Liver (tissue), 9 donors: ENCODE data around the gene PARP8. TPM values are rescaled to one million over a fixed set of nuclear protein-coding genes. Genes with fewer than 3 reads are reported as not detected.
A peak's percentile ranks its signal among the peaks of the same experiment; 100 is the strongest.

Source experiments
- DNase-seq: peaks from one replicate; pipeline ENCODE4 v3.0.0-alpha.2; 2017; ENCODE audit warnings: low spot score
- H3K27ac ChIP-seq, 2 donors: one replicate each; pipeline ENCODE4 v1.7.0; 2013; ENCODE audit warnings: inconsistent platforms in 2 of 2, low read length in 2 of 2, control low read depth in 1 of 2, low read depth in 1 of 2, mild to moderate bottlenecking in 1 of 2
- H3K27me3 ChIP-seq, 4 donors: one replicate each; pipeline versions ENCODE4 v1.6.1 to v1.7.0; 2013; ENCODE audit warnings: low read length in 3 of 4, inconsistent platforms in 1 of 4, mild to moderate bottlenecking in 1 of 4, moderate library complexity in 1 of 4; ENCODE audit not compliant: control insufficient read depth in 4 of 4, insufficient read depth in 4 of 4
- H3K36me3 ChIP-seq, 4 donors: one replicate each; pipeline versions ENCODE4 v1.6.1 to v1.7.0; 2013; ENCODE audit warnings: low read length in 3 of 4, mild to moderate bottlenecking in 3 of 4, low read depth in 1 of 4, moderate library complexity in 1 of 4; ENCODE audit not compliant: control insufficient read depth in 4 of 4, insufficient read depth in 3 of 4
- H3K4me1 ChIP-seq, 4 donors: one replicate each; pipeline versions ENCODE4 v1.6.1 to v1.7.0; 2013; ENCODE audit warnings: low read length in 3 of 4, mild to moderate bottlenecking in 3 of 4, moderate library complexity in 1 of 4; ENCODE audit not compliant: control insufficient read depth in 4 of 4, insufficient read depth in 4 of 4
- H3K4me3 ChIP-seq, 3 donors: one replicate each; pipeline versions ENCODE4 v1.6.1 to v1.7.0; 2013; ENCODE audit warnings: low read length in 3 of 3, control low read depth in 1 of 3, low read depth in 1 of 3, mild to moderate bottlenecking in 1 of 3
- H3K9ac ChIP-seq, 2 donors: one replicate each; pipeline ENCODE4 v1.7.0; 2013; ENCODE audit warnings: low read length in 2 of 2, mild to moderate bottlenecking in 2 of 2, moderate library complexity in 2 of 2, control low read depth in 1 of 2, low read depth in 1 of 2
- H3K9me3 ChIP-seq, 4 donors: one replicate each; pipeline versions ENCODE4 v1.6.1 to v1.7.0; 2013; ENCODE audit warnings: low read length in 3 of 4; ENCODE audit not compliant: control insufficient read depth in 4 of 4
- ATF3 ChIP-seq: IDR thresholded peaks from 2 replicates; pipeline ENCODE4 v1.6.1; 2016; ENCODE audit warnings: antibody characterized with exemption
- FOXA1 ChIP-seq: IDR thresholded peaks from 2 replicates; pipeline ENCODE4 v1.6.1; 2016; ENCODE audit warnings: antibody characterized with exemption
- GABPA ChIP-seq, 2 donors: IDR thresholded peaks in 1 of 2; conservative IDR thresholded peaks in 1 of 2; 2 replicates each; pipeline ENCODE4 v1.6.1; 2016; ENCODE audit warnings: antibody characterized with exemption in 2 of 2, mild to moderate bottlenecking in 1 of 2, moderate library complexity in 1 of 2
- HNF4G ChIP-seq: IDR thresholded peaks from 2 replicates; pipeline ENCODE4 v1.6.1; 2016; ENCODE audit warnings: antibody characterized with exemption
- JUND ChIP-seq, 2 donors: IDR thresholded peaks; 2 replicates each; pipeline ENCODE4 v1.6.1; 2016; ENCODE audit warnings: antibody characterized with exemption in 2 of 2
- NR2F2 ChIP-seq: IDR thresholded peaks from 2 replicates; pipeline ENCODE4 v1.6.1; 2016; ENCODE audit warnings: antibody characterized with exemption
- RAD21 ChIP-seq, 2 donors: IDR thresholded peaks; 2 replicates each; pipeline ENCODE4 v1.6.1; 2016; ENCODE audit warnings: antibody characterized with exemption in 2 of 2, mild to moderate bottlenecking in 2 of 2
- REST ChIP-seq: IDR thresholded peaks from 2 replicates; pipeline ENCODE4 v1.6.1; 2016; ENCODE audit warnings: antibody characterized with exemption, mild to moderate bottlenecking
- RXRA ChIP-seq, 2 donors: IDR thresholded peaks; 2 replicates each; pipeline ENCODE4 v1.6.1; 2017 to 2018; ENCODE audit warnings: antibody characterized with exemption in 2 of 2, mild to moderate bottlenecking in 1 of 2
- SP1 ChIP-seq: IDR thresholded peaks from 2 replicates; pipeline ENCODE4 v1.6.1; 2018; ENCODE audit warnings: antibody characterized with exemption, mild to moderate bottlenecking
- TAF1 ChIP-seq: conservative IDR thresholded peaks from 2 replicates; pipeline ENCODE4 v1.6.1; 2016; ENCODE audit warnings: antibody characterized with exemption, mild to moderate bottlenecking
- WGBS: extraction: QIAGEN DNeasy Blood & Tissue Kit; methylation state at CpG from one replicate; pipeline ENCODE4 v1.1.7; 2013; 5-methylcytosine and 5-hydroxymethylcytosine counted together
- polyA plus RNA-seq, 2 donors: library from polyadenylated mRNA; stranded (reverse) in 1 of 2; unstranded in 1 of 2; fragments of 200-250 nt in 1 of 2; fragments of >200 nt in 1 of 2; fragmentation: Nextera tagmentation in 1 of 2; extraction: Ambion mirVana in 1 of 2; gene quantifications; one replicate each; pipeline versions ENCODE4 v1.2.1 to v1.2.3, GENCODE V29; 2013 to 2015
- total RNA-seq, 2 donors: library from RNA; depleted of rRNA; stranded (reverse); fragments of >200 nt; gene quantifications; one replicate each; pipeline ENCODE4 v1.2.3, GENCODE V29; 2014
- TF ChIP-seq, protein P1 (sequence below): fragments of 150-350 bp; IDR thresholded peaks from 2 replicates; pipeline ENCODE4 v1.5.1; 2017; ENCODE audit warnings: improper control_type of control experiment, low read depth, low read length; ENCODE audit not compliant: missing input control
- donor health status: healthy.
- donor health status: healthy.
- donor health status: healthy.
- donor health status: healthy.
- donor health status: healthy.

PARP8 gene
- total and polyA plus RNA-seq, 4 donors: 3.9 to 16.0 (median 7.1) TPM

GRCh38 chr5:50751064-50751657 is 84.7 kb downstream of the PARP8 start:
- TF ChIP-seq TAF1 (no peak), ATF3 (no peak), SP1 (no peak), JUND (IDR thresholded peaks at IDR 0.05) (no peak), RAD21 (IDR thresholded peaks at IDR 0.05) (peak; percentile 92 to 96), FOXA1 (no peak), NR2F2 (no peak)
- TF ChIP-seq, protein P1, sequence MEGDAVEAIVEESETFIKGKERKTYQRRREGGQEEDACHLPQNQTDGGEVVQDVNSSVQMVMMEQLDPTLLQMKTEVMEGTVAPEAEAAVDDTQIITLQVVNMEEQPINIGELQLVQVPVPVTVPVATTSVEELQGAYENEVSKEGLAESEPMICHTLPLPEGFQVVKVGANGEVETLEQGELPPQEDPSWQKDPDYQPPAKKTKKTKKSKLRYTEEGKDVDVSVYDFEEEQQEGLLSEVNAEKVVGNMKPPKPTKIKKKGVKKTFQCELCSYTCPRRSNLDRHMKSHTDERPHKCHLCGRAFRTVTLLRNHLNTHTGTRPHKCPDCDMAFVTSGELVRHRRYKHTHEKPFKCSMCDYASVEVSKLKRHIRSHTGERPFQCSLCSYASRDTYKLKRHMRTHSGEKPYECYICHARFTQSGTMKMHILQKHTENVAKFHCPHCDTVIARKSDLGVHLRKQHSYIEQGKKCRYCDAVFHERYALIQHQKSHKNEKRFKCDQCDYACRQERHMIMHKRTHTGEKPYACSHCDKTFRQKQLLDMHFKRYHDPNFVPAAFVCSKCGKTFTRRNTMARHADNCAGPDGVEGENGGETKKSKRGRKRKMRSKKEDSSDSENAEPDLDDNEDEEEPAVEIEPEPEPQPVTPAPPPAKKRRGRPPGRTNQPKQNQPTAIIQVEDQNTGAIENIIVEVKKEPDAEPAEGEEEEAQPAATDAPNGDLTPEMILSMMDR: peak; percentile 76
- Histone ChIP-seq H3K27me3 (no peaks in the 10 kb centered on the region), H3K27ac (no peak overlapping the region), H3K4me3 (no peak overlapping the region), H3K9me3 (no peaks in the 10 kb centered on the region), H3K4me1 (no peaks in the 10 kb centered on the region), H3K9ac (no peak overlapping the region), H3K36me3 (no peaks in the 10 kb centered on the region)
- DNase-seq: no peak
- WGBS: 67% methylated on average over 5 of the region's 5 CpGs

- H3K36me3 ChIP-seq: no peaks in the 10 kb centered on the region
- H3K4me3 ChIP-seq: no peak overlapping the region
- H3K9me3 ChIP-seq: no peaks in the 10 kb centered on the region
- H3K4me1 ChIP-seq: no peaks in the 10 kb centered on the region
- no peak for DNase-seq
- no peak for TF ChIP-seq TAF1
- no peak for TF ChIP-seq JUND (IDR thresholded peaks at IDR 0.05)
- TF ChIP-seq FOXA1: no peak
- TF ChIP-seq REST: no peak
- TF ChIP-seq HNF4G: no peak
- no peak for TF ChIP-seq ATF3
- TF ChIP-seq GABPA (IDR thresholded peaks at IDR 0.05 in 1 of 2, conservative IDR thresholded peaks at IDR 0.05 in 1 of 2): no peak
- no peak for TF ChIP-seq RXRA (IDR thresholded peaks at IDR 0.05)
- TF ChIP-seq SP1: no peak
- TF ChIP-seq RAD21 (IDR thresholded peaks at IDR 0.05): no peak
- no peaks in the 10 kb centered on the region for H3K27me3 ChIP-seq
- H3K27ac ChIP-seq: no peak overlapping the region
- H3K9ac ChIP-seq: no peak overlapping the region
These were observed 86.4 kb downstream of the PARP8 start for GRCh38 chr5:50752800-50753199.
